Esophagus muscularis mucosa (tissue), 4 donors: Measurements from ENCODE around the gene NEK3. TPM values are rescaled to one million over a fixed set of nuclear protein-coding genes. Genes with fewer than 3 reads are reported as not detected.

ENCODE experiments used
- DNase-seq: peaks from one replicate; pipeline ENCODE4 v3.0.0-alpha.2; 2017; ENCODE audit errors: extremely low spot score
- H3K27ac ChIP-seq, 4 donors: fragments of 200-600 bp; sonication (generic); replicated peaks in 1 of 4; 1 replicate in 3 of 4; 2 replicates in 1 of 4; pipeline ENCODE4 v1.5.1; 2016 to 2019; ENCODE audit warnings: mild to moderate bottlenecking in 1 of 4
- H3K27me3 ChIP-seq, 4 donors: fragments of 200-600 bp; sonication (generic); one replicate each; pipeline versions ENCODE4 v1.5.1 to v1.6.0; 2016 to 2019
- H3K36me3 ChIP-seq, 4 donors: fragments of 200-600 bp; sonication (generic); one replicate each; pipeline ENCODE4 v1.5.1; 2016 to 2019
- H3K4me1 ChIP-seq, 4 donors: fragments of 200-600 bp; sonication (generic); one replicate each; pipeline ENCODE4 v1.5.1; 2016 to 2019
- H3K4me3 ChIP-seq, 4 donors: fragments of 200-600 bp; sonication (generic); 1 replicate in 2 of 4; 2 replicates in 2 of 4; pipeline ENCODE4 v1.5.1; 2016 to 2019; ENCODE audit warnings: mild to moderate bottlenecking in 4 of 4, moderate library complexity in 1 of 4
- H3K9me3 ChIP-seq, 4 donors: fragments of 200-600 bp; sonication (generic); 1 replicate in 3 of 4; 2 replicates in 1 of 4; pipeline ENCODE4 v1.5.1; 2016 to 2019
- EP300 ChIP-seq: sonication (generic); formaldehyde crosslinking; IDR thresholded peaks from one replicate; pipeline ENCODE4 v1.6.1; 2017; ENCODE audit warnings: antibody characterized with exemption
- POLR2A ChIP-seq: fragments of 450-650 bp; IDR thresholded peaks from one replicate; pipeline ENCODE4 v1.6.1; 2017; ENCODE audit warnings: antibody characterized with exemption, moderate library complexity, mild to moderate bottlenecking, low read depth
- POLR2AphosphoS5 ChIP-seq, 2 donors: sonication (generic); formaldehyde crosslinking; IDR thresholded peaks; one replicate each; pipeline ENCODE4 v1.6.1; 2017; ENCODE audit warnings: antibody characterized with exemption in 2 of 2
- WGBS: methylation state at CpG from one replicate; pipeline ENCODE4 v1.1.5; 2018; 5-methylcytosine and 5-hydroxymethylcytosine counted together
- intact Hi-C: fragments of 100-400 bp; cut with DNase I; formaldehyde crosslinking; loops from one replicate; pipeline ENCODE4 v1.15.1; 2023
- total RNA-seq, 4 donors: library from RNA; depleted of rRNA; stranded (reverse); fragments of >200 nt; gene quantifications; one replicate each; pipeline versions ENCODE4 v1.1.0 to v1.2.1, GENCODE V29; 2016
- TF ChIP-seq, protein P1 (sequence below), 3 experiments: fragments of 200-600 bp in 2 of 3; fragments of 450-650 bp in 1 of 3; sonication (generic) in 2 of 3; IDR thresholded peaks; one replicate each; pipeline ENCODE4 v1.5.1; 2017 to 2019; ENCODE audit warnings: antibody characterized with exemption in 3 of 3, mild to moderate bottlenecking in 2 of 3, moderate library complexity in 1 of 3

The NEK3 gene
- total RNA-seq, 4 donors from 2014 or later = 5.0 to 11.6 (median 6.9) TPM

DNA sequence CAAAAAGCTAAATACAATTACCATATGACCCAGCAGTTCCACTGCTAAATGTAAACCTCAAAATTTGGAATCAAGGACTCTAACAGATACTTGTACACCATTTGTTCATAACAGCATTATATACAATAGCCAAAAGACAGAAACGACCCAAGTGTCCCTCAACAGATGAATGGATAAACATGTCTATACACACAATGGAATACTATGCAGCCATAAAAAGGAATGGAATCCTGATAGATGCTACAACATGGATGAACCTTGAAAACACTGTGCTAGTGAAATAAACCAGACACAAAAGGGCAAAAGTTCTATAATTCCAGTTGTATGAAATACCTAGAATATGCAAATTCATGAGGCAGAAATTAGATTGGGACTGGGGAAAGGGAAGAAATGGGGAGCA is 12.2 kb downstream of the NEK3 start:
- Histone ChIP-seq H3K9me3 (no peaks in the 10 kb centered on the region), H3K36me3 (peaks cover 34 to 99% (median 55%) of the 10 kb centered on the region in 4 donors), H3K27me3 (no peaks in the 10 kb centered on the region), H3K27ac (no peak overlapping the region), H3K4me1 (no peaks in the 10 kb centered on the region), H3K4me3 (no peak overlapping the region)
- no peak for TF ChIP-seq POLR2AphosphoS5 (IDR thresholded peaks at IDR 0.05)
- TF ChIP-seq, protein P1, sequence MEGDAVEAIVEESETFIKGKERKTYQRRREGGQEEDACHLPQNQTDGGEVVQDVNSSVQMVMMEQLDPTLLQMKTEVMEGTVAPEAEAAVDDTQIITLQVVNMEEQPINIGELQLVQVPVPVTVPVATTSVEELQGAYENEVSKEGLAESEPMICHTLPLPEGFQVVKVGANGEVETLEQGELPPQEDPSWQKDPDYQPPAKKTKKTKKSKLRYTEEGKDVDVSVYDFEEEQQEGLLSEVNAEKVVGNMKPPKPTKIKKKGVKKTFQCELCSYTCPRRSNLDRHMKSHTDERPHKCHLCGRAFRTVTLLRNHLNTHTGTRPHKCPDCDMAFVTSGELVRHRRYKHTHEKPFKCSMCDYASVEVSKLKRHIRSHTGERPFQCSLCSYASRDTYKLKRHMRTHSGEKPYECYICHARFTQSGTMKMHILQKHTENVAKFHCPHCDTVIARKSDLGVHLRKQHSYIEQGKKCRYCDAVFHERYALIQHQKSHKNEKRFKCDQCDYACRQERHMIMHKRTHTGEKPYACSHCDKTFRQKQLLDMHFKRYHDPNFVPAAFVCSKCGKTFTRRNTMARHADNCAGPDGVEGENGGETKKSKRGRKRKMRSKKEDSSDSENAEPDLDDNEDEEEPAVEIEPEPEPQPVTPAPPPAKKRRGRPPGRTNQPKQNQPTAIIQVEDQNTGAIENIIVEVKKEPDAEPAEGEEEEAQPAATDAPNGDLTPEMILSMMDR (IDR thresholded peaks at IDR 0.05) = no peak
- no peak for TF ChIP-seq POLR2A
- TF ChIP-seq EP300 = no peak
- WGBS = 83% methylated on average over 1 of the region's 1 CpG
- intact Hi-C loops = no loop called here
- no peak for DNase-seq

DNA sequence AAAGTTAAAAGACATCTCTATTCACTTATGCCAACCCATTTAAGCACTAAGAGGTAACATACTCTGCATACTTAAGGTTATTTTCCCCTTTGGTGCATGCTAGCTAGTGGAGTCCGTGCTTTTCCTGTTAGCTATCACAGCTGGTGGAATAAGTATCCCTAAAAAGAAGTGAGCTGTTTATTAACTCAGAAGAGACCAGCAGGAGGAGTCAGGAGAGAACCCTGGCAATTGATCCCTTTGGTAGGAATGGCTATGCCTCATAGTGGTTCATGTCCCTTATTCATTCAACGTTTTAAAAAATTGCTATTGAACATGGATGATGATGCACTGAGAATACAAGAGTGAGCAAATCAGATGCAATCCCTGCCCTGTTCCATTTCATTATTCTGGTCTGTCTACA is 18.1 kb downstream of the NEK3 start:
- WGBS = 61% methylated on average over 2 of the region's 2 CpGs
- Histone ChIP-seq H3K27me3 (no peaks in the 10 kb centered on the region), H3K4me3 (no peak overlapping the region), H3K9me3 (no peaks in the 10 kb centered on the region), H3K36me3 (peaks cover 27 to 91% (median 53%) of the 10 kb centered on the region in 4 donors), H3K27ac (no peak overlapping the region), H3K4me1 (no peaks in the 10 kb centered on the region)
- intact Hi-C loops = no loop called here
- TF ChIP-seq POLR2AphosphoS5 (IDR thresholded peaks at IDR 0.05) = no peak
- TF ChIP-seq EP300 = no peak
- TF ChIP-seq, protein P1 (IDR thresholded peaks at IDR 0.05) = no peak
- no peak for TF ChIP-seq POLR2A
- DNase-seq = no peak

DNA sequence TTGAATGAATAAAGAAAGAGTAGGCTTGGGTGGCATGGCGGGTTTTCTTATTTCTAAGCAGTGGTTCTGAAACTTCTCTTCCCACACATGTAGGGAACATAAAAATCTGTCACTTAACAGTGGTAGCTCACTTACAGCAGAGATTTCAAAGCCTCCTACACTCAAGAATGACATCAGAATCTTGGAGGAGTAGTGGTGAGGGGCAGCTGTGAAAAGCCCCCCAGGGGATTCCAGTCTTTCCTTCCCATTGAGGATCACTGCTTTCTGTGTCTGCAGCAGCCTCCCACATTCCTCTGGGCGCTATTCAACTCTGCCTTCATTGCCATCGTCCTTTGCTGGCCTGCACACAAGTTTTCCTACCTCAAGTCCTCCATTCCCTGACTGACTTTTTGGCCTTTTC is 21.9 kb downstream of the NEK3 start:
- Histone ChIP-seq H3K27ac (no peak overlapping the region), H3K36me3 (peaks cover 16 to 91% (median 65%) of the 10 kb centered on the region in 4 donors), H3K4me1 (no peaks in the 10 kb centered on the region), H3K9me3 (no peaks in the 10 kb centered on the region), H3K4me3 (no peak overlapping the region), H3K27me3 (no peaks in the 10 kb centered on the region)
- no peak for DNase-seq
- 88% methylated on average over 3 of the region's 3 CpGs for WGBS
- intact Hi-C loops = no loop called here
- TF ChIP-seq POLR2A (no peak), POLR2AphosphoS5 (IDR thresholded peaks at IDR 0.05) (no peak), EP300 (no peak)
- TF ChIP-seq, protein P1 (IDR thresholded peaks at IDR 0.05) = no peak

DNA sequence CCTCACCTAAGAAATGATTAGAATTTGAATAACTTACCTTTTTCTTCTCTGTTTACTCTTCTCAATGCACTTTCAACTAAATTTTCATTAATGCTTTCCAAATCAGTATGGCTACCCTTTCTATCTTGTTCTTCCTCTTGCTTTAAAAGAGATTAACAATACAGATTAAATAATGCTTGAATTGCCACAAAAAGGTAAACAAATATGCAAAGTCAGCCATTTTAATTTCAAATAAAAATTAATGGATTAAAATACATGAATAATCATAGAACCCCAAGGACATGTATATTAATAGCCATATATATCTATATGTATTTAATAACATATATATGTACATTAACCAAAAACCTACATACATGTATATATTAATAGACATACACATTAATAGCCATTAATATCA is 22.6 kb downstream of the NEK3 start:
- Histone ChIP-seq H3K36me3 (peaks cover 14 to 91% (median 69%) of the 10 kb centered on the region in 4 donors), H3K9me3 (no peaks in the 10 kb centered on the region), H3K4me1 (no peaks in the 10 kb centered on the region), H3K4me3 (no peak overlapping the region), H3K27ac (no peak overlapping the region), H3K27me3 (no peaks in the 10 kb centered on the region)
- DNase-seq = no peak
- intact Hi-C loops = no loop called here
- no peak for TF ChIP-seq POLR2AphosphoS5 (IDR thresholded peaks at IDR 0.05)
- TF ChIP-seq EP300 = no peak
- TF ChIP-seq, protein P1 (IDR thresholded peaks at IDR 0.05) = no peak
- no peak for TF ChIP-seq POLR2A

DNA sequence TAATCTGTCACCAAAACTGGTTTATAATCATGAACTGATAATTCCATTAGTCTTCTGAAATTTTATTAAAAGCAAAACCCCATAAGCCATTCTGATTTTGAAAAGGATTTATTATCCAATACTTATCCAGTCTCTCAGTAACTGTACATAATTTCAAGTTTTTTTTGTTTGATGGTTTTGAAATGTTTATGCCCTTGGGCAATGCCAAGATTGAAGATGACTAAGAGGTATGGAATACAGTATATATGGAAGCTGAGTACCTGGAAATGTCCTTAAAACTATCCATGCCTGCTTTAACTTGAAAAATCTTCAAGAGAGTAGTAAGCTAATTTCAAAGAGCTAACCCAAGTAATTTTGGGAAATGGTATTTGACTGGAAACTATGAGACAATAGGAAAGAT is 28.8 kb downstream of the NEK3 start:
- H3K36me3 ChIP-seq = peaks cover 4 to 48% (median 40%) of the 10 kb centered on the region in 4 donors
- intact Hi-C loops = no loop called here

More for the DNA sequence above, 28.8 kb downstream of the NEK3 start:
- no peak overlapping the region for H3K27ac ChIP-seq
- no peak overlapping the region for H3K4me3 ChIP-seq
- H3K4me1 ChIP-seq = peaks cover 13 to 28% (median 24%) of the 10 kb centered on the region in 4 donors
- H3K9me3 ChIP-seq = no peaks in the 10 kb centered on the region
- TF ChIP-seq POLR2A = no peak
- no peak for TF ChIP-seq EP300
- TF ChIP-seq, protein P1 (IDR thresholded peaks at IDR 0.05) = no peak
- TF ChIP-seq POLR2AphosphoS5 (IDR thresholded peaks at IDR 0.05) = no peak
- DNase-seq = no peak
- H3K27me3 ChIP-seq = no peaks in the 10 kb centered on the region
